H9 (cell line): ENCODE measurements around the gene CNBP. TPM values are rescaled to one million over a fixed set of nuclear protein-coding genes. Genes with fewer than 3 reads are reported as not detected.

Source experiments
- DNase-seq: peaks from one replicate; pipeline ENCODE4 v3.0.0-alpha.2; 2017
- H2AFZ ChIP-seq: one replicate; pipeline ENCODE4 v1.6.1; 2013; ENCODE audit warnings: mild to moderate bottlenecking, low read length, control low read depth, moderate library complexity
- H2AK5ac ChIP-seq: 2 replicates; pipeline ENCODE4 v1.6.1; 2013; ENCODE audit warnings: low read length, control low read depth, mixed read lengths; ENCODE audit not compliant: insufficient read length
- H2BK120ac ChIP-seq: one replicate; pipeline ENCODE4 v1.6.1; 2013; ENCODE audit warnings: low read depth, mild to moderate bottlenecking, low read length, control low read depth, inconsistent platforms; ENCODE audit not compliant: poor library complexity, severe bottlenecking
- H2BK12ac ChIP-seq: 2 replicates; pipeline ENCODE4 v1.6.1; 2013; ENCODE audit warnings: low read length, control low read depth, mixed read lengths, low read depth; ENCODE audit not compliant: insufficient read length
- H2BK15ac ChIP-seq: 2 replicates; pipeline ENCODE4 v1.6.1; 2013; ENCODE audit warnings: low read depth, low read length, control low read depth
- H2BK20ac ChIP-seq: one replicate; pipeline ENCODE4 v1.6.1; 2013; ENCODE audit warnings: low read depth, mild to moderate bottlenecking, low read length, control low read depth, inconsistent platforms; ENCODE audit not compliant: poor library complexity, severe bottlenecking
- H2BK5ac ChIP-seq: 2 replicates; pipeline ENCODE4 v1.6.1; 2013; ENCODE audit warnings: low read length, control low read depth, mixed read lengths; ENCODE audit not compliant: insufficient read length
- H3K14ac ChIP-seq: 2 replicates; pipeline ENCODE4 v1.6.1; 2013; ENCODE audit warnings: low read length, control low read depth; ENCODE audit not compliant: insufficient read depth
- H3K18ac ChIP-seq: 2 replicates; pipeline ENCODE4 v1.6.1; 2013; ENCODE audit warnings: low read depth, mild to moderate bottlenecking, mixed read lengths, low read length, control low read depth; ENCODE audit not compliant: insufficient read length
- H3K23ac ChIP-seq: 2 replicates; pipeline ENCODE4 v1.6.1; 2013; ENCODE audit warnings: low read length, control low read depth, mixed read lengths, low read depth; ENCODE audit not compliant: insufficient read length
- H3K23me2 ChIP-seq: 2 replicates; pipeline ENCODE4 v1.6.1; 2013; ENCODE audit warnings: low read depth, mild to moderate bottlenecking, mixed read lengths, low read length, control low read depth; ENCODE audit not compliant: insufficient read length, poor library complexity, severe bottlenecking
- H3K27ac ChIP-seq: 2 replicates; pipeline ENCODE4 v1.5.1; 2013; ENCODE audit warnings: low read length, control low read depth, mixed read lengths, low read depth; ENCODE audit not compliant: insufficient read length
- H3K27me3 ChIP-seq: 2 replicates; pipeline ENCODE4 v1.6.1; 2013; ENCODE audit warnings: low read length, control low read depth, inconsistent platforms; ENCODE audit not compliant: insufficient read depth
- H3K4ac ChIP-seq: 2 replicates; pipeline ENCODE4 v1.6.1; 2013; ENCODE audit warnings: low read depth, mild to moderate bottlenecking, control low read depth, inconsistent platforms, low read length, moderate library complexity
- H3K4me1 ChIP-seq: 2 replicates; pipeline ENCODE4 v1.6.1; 2013; ENCODE audit warnings: low read length, control low read depth, inconsistent platforms; ENCODE audit not compliant: insufficient read depth
- H3K4me2 ChIP-seq: 2 replicates; pipeline ENCODE4 v1.6.1; 2013; ENCODE audit warnings: low read length, control low read depth, mixed read lengths; ENCODE audit not compliant: insufficient read length, insufficient read depth
- H3K56ac ChIP-seq: 2 replicates; pipeline ENCODE4 v1.6.1; 2013; ENCODE audit warnings: low read depth, mild to moderate bottlenecking, mixed read lengths, low read length, control low read depth; ENCODE audit not compliant: insufficient read length
- H3K79me1 ChIP-seq: 2 replicates; pipeline ENCODE4 v1.6.1; 2013; ENCODE audit warnings: low read depth, mild to moderate bottlenecking, moderate library complexity, low read length, control low read depth, inconsistent platforms; ENCODE audit not compliant: insufficient read depth, poor library complexity, severe bottlenecking
- H3K79me2 ChIP-seq: 2 replicates; pipeline ENCODE4 v1.6.1; 2013; ENCODE audit warnings: low read length, control low read depth, inconsistent platforms; ENCODE audit not compliant: insufficient read depth
- H3K9ac ChIP-seq: 2 replicates; pipeline ENCODE4 v1.6.1; 2013; ENCODE audit warnings: low read length, control low read depth, mixed read lengths; ENCODE audit not compliant: insufficient read length; ENCODE audit errors: extremely low read depth
- H3K9me3 ChIP-seq: one replicate; pipeline ENCODE4 v1.6.1; 2013; ENCODE audit warnings: low read depth, low read length, inconsistent platforms; ENCODE audit not compliant: control insufficient read depth
- H3T11ph ChIP-seq: one replicate; pipeline ENCODE4 v1.6.1; 2013; ENCODE audit warnings: mild to moderate bottlenecking, low read length, control low read depth, inconsistent platforms
- H4K20me1 ChIP-seq: one replicate; pipeline ENCODE4 v1.6.1; 2013; ENCODE audit not compliant: control insufficient read depth, insufficient read length, insufficient read depth
- H4K5ac ChIP-seq: 2 replicates; pipeline ENCODE4 v1.6.1; 2013; ENCODE audit warnings: low read depth, mild to moderate bottlenecking, mixed read lengths, low read length, control low read depth; ENCODE audit not compliant: insufficient read length
- H4K8ac ChIP-seq: replicated peaks from 2 replicates; pipeline ENCODE4 v1.6.1; 2013; ENCODE audit warnings: low read length, control low read depth, mixed read lengths, low read depth; ENCODE audit not compliant: insufficient read length
- H4K91ac ChIP-seq: 2 replicates; pipeline ENCODE4 v1.6.1; 2013; ENCODE audit warnings: low read depth, mild to moderate bottlenecking, moderate library complexity, mixed read lengths, low read length, control low read depth; ENCODE audit not compliant: insufficient read length
- H3K27ac Mint-ChIP-seq, 3 experiments: 2 replicates in 2 of 3; 3 replicates in 1 of 3; pipeline ENCODE4 v1.8.0; 2020 to 2021; ENCODE audit warnings: mixed read lengths in 3 of 3, mild to moderate bottlenecking in 1 of 3, moderate library complexity in 1 of 3
- H3K27me3 Mint-ChIP-seq: 2 replicates; pipeline ENCODE4 v1.8.0; 2021; ENCODE audit warnings: low read depth, mild to moderate bottlenecking, moderate library complexity, mixed read lengths
- H3K36me3 Mint-ChIP-seq, 3 experiments: 2 replicates in 2 of 3; 3 replicates in 1 of 3; pipeline ENCODE4 v1.8.0; 2020 to 2021; ENCODE audit warnings: low read depth in 3 of 3, mixed read lengths in 3 of 3; ENCODE audit not compliant: insufficient read depth in 1 of 3
- H3K4me1 Mint-ChIP-seq, 2 experiments: 2 replicates each; pipeline ENCODE4 v1.8.0; 2020; ENCODE audit warnings: mixed read lengths in 2 of 2
- H3K4me3 Mint-ChIP-seq, 2 experiments: 2 replicates in 1 of 2; 3 replicates in 1 of 2; pipeline ENCODE4 v1.8.0; 2020 to 2021; ENCODE audit warnings: mild to moderate bottlenecking in 2 of 2, mixed read lengths in 2 of 2, moderate library complexity in 1 of 2
- H3K9me3 Mint-ChIP-seq, 2 experiments: 2 replicates in 1 of 2; 3 replicates in 1 of 2; pipeline ENCODE4 v1.8.0; 2020; ENCODE audit warnings: mild to moderate bottlenecking in 2 of 2, mixed read lengths in 2 of 2, moderate library complexity in 1 of 2
- CTCF ChIP-seq: fragments of 200-600 bp; sonication (generic); conservative IDR thresholded peaks from 3 replicates; pipeline ENCODE4 v1.8.0; 2021; ENCODE audit warnings: antibody characterized with exemption, mild to moderate bottlenecking
- WGBS: extraction: QIAGEN DNeasy Blood & Tissue Kit; methylation state at CpG from one replicate; pipeline ENCODE4 v1.1.7; 2013; ENCODE audit warnings: missing lambda C conversion rate, low lambda C conversion rate, mixed read lengths; ENCODE audit not compliant: insufficient read length; ENCODE audit errors: extremely low coverage; 5-methylcytosine and 5-hydroxymethylcytosine counted together
- total RNA-seq: library from RNA; stranded (reverse); gene quantifications from 2 replicates; pipeline ENCODE4 v1.2.1, GENCODE V29; 2021

Gene CNBP
- total RNA-seq, 1 experiment from 2014 or later: 433 TPM

GRCh38 chr3:129182390-129183185 is 1.1 kb downstream of the CNBP start:
- peaks cover 54% of the 10 kb centered on the region for H3K79me2 ChIP-seq
- no peak overlapping the region for H2AK5ac ChIP-seq
- peak overlapping the region; percentile 95 to 100 (median 99) for H3K27ac Mint-ChIP-seq
- peak overlapping the region; percentile 99 for H3K14ac ChIP-seq
- no peaks in the 10 kb centered on the region for H3K27me3 Mint-ChIP-seq
- H2BK12ac ChIP-seq: no peak overlapping the region
- H2BK120ac ChIP-seq: peak overlapping the region; percentile 89
- TF ChIP-seq CTCF: no peak
- no peaks in the 10 kb centered on the region for H3K4me1 ChIP-seq
- peak overlapping the region; percentile 89 for H3K56ac ChIP-seq
- H3K27me3 ChIP-seq: no peaks in the 10 kb centered on the region
- peak overlapping the region; percentile 10 for H3T11ph ChIP-seq
- peak overlapping the region; percentile 99 for H4K91ac ChIP-seq
- H3K4me1 Mint-ChIP-seq: peaks cover 25 to 27% of the 10 kb centered on the region in 2 experiments
- H3K23me2 ChIP-seq: peaks cover 11% of the 10 kb centered on the region
- H3K4me3 Mint-ChIP-seq: peak overlapping the region; percentile 94 to 98
- no peaks in the 10 kb centered on the region for H3K9me3 Mint-ChIP-seq
- peaks cover 29 to 44% (median 42%) of the 10 kb centered on the region in 3 experiments for H3K36me3 Mint-ChIP-seq
- peak overlapping the region; percentile 97 for H3K4ac ChIP-seq
- no peak overlapping the region for H2BK20ac ChIP-seq
- DNase-seq: no peak
- no peak overlapping the region for H2BK15ac ChIP-seq
- no CpG with 5 or more reads among the region's 24 CpGs for WGBS
- H4K8ac ChIP-seq: no peak overlapping the region
- H3K9ac ChIP-seq: peak overlapping the region; percentile 100
- no peaks in the 10 kb centered on the region for H3K79me1 ChIP-seq
- no peaks in the 10 kb centered on the region for H4K20me1 ChIP-seq
- H2BK5ac ChIP-seq: peak overlapping the region; percentile 91
- H3K9me3 ChIP-seq: no peaks in the 10 kb centered on the region
- H3K23ac ChIP-seq: no peak overlapping the region
- no peak overlapping the region for H2AFZ ChIP-seq
- peak overlapping the region; percentile 44 for H3K27ac ChIP-seq
- peak overlapping the region; percentile 96 for H3K18ac ChIP-seq
- peak overlapping the region; percentile 79 for H3K4me2 ChIP-seq
- peak overlapping the region; percentile 99 for H4K5ac ChIP-seq
